ENCODE results near the gene MORN1. TPM values are rescaled to one million over a fixed set of nuclear protein-coding genes. Genes with fewer than 3 reads are reported as not detected.

The MORN1 gene
- total and polyA plus RNA-seq, 9 of the 15 experiments (the other 6 are each of a cell fraction or from before 2014, with no cell fraction given), result 0.24 to 9.3 (median 4.2) TPM

DNA sequence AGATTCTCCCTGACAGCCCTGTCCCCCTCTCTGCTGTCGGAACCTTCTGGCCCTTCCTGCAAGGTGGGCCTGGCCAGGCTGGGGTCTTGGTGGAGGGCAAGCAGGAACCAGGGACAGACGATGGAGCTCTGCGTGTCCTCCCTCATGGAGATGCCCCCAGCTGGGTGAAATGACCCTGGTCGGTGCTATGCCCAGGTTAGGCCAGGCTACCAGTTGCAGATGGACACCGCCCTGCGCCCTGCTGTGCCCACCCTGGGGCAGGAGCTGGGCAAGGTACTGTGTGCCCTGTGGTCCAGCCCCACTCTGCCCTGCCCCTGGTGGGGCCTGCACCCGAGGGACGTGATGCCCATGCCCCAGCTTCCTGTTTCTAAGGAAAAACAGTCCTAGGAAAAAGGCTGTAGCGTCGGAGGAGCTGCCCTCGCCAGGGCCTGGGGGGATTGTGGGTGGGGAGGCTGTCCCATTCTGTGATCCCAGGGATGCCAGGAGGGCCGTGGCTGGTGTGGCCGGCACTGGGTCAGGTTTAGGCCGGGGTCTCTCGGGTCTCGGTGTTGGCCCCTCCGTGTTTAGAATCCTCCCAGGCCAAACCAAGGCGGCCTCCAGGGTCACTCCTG lies 77.6 kb downstream of the MORN1 start (continued):
- TF ChIP-seq SRSF1 (IDR thresholded peaks at IDR 0.05; ENCODE audit: low read depth, low read length), result no peak
- no peak for TF ChIP-seq ZHX1 (conservative IDR thresholded peaks at IDR 0.05; ENCODE audit: low read length)
- TF ChIP-seq ILF3 (IDR thresholded peaks at IDR 0.05; ENCODE audit: borderline replicate concordance), result no peak
- TF ChIP-seq NFIX (CRISPR knock-in tag; IDR thresholded peaks at IDR 0.05; ENCODE audit: low read depth), result no peak
- TF ChIP-seq EGR1 (conservative IDR thresholded peaks at IDR 0.05), result no peak
- peak; percentile 6 for TF ChIP-seq KDM5B (IDR thresholded peaks at IDR 0.05; ENCODE audit: insufficient replicate concordance, low read depth, low read length)
- TF ChIP-seq IRF1 (CRISPR knock-in tag; IDR thresholded peaks at IDR 0.05; ENCODE audit: borderline replicate concordance), result no peak
- TF ChIP-seq, protein P1, sequence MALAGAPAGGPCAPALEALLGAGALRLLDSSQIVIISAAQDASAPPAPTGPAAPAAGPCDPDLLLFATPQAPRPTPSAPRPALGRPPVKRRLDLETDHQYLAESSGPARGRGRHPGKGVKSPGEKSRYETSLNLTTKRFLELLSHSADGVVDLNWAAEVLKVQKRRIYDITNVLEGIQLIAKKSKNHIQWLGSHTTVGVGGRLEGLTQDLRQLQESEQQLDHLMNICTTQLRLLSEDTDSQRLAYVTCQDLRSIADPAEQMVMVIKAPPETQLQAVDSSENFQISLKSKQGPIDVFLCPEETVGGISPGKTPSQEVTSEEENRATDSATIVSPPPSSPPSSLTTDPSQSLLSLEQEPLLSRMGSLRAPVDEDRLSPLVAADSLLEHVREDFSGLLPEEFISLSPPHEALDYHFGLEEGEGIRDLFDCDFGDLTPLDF (CRISPR knock-in tag; IDR thresholded peaks at IDR 0.05), result no peak
- no peak for TF ChIP-seq MLLT1 (IDR thresholded peaks at IDR 0.05)
- peak; percentile 36 for TF ChIP-seq CHD4 (IDR thresholded peaks at IDR 0.05; ENCODE audit: insufficient read depth, insufficient replicate concordance, low read depth, low read length, poor library complexity, severe bottlenecking)
- TF ChIP-seq SUPT5H (IDR thresholded peaks at IDR 0.05), result no peak
- no peak for TF ChIP-seq MED1 (CRISPR knock-in tag; IDR thresholded peaks at IDR 0.05; ENCODE audit: borderline replicate concordance)
- TF ChIP-seq NKRF (IDR thresholded peaks at IDR 0.05; ENCODE audit: borderline replicate concordance), result no peak
- TF ChIP-seq KLF6 (CRISPR knock-in tag; IDR thresholded peaks at IDR 0.05; ENCODE audit: borderline replicate concordance), result no peak
- no peak for TF ChIP-seq ZNF668 (CRISPR knock-in tag; IDR thresholded peaks at IDR 0.05)
- no peak for TF ChIP-seq MCM5 (IDR thresholded peaks at IDR 0.05; ENCODE audit: low read depth)
- peak; percentile 25; the same call in 1 of the 2 replicates for TF ChIP-seq HNRNPL (IDR thresholded peaks at IDR 0.05; ENCODE audit: low read depth, low read length)
- no peak for TF ChIP-seq FOXJ3 (CRISPR knock-in tag; IDR thresholded peaks at IDR 0.05)
- TF ChIP-seq TEAD4 (IDR thresholded peaks at IDR 0.05; ENCODE audit: low read length), result no peak
- no peak for TF ChIP-seq TEAD4 (CRISPR knock-in tag; IDR thresholded peaks at IDR 0.05; ENCODE audit: borderline replicate concordance)
- TF ChIP-seq SREBF2 (CRISPR knock-in tag; IDR thresholded peaks at IDR 0.05), result no peak

All from K562 (cell line).